Measurements from ENCODE around the gene INCA1.
A peak's percentile ranks its signal among the peaks of the same experiment; 100 is the strongest.

The INCA1 gene

DNA sequence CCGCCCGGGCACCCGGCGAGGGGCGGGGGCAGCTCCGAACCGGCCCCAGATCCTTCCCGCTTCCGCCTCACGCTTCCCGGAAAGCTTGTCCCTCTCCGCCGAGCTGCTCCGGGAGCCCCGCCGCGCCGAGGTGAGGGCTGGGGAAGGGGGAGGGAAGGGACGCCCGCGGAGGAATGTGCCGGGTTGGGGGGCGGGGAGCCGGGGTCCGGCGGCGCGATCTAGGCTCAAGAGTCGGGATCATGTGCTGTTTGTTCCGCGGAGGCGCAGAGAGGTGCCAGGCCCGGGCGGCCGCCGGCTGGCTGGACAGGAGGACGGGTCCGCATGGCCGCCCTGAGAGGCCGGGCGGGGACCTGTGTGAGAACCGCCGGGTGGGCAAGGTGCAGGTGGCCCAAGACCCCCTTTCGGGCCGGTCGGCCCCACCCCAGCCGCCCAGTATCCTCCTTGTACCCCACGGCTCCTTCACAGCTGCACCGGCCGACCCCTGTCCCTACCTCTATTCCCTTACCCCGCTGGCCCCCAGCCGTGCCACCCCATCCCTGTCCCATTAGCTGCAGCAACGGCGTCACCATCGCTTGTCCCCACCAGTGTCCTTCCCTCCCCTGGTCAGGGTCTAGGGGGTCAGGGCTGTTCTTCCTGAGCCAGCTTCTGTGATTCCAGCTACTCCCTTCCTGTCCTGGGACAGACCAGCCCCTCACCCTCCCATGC is 857 bp upstream of the INCA1 start:
- H3K4me3 ChIP-seq (ENCODE audit: low read length): peak overlapping the region; percentile 97
- DNase-seq (ENCODE audit: low read depth): peak; percentile 23
- TF ChIP-seq, protein P1, sequence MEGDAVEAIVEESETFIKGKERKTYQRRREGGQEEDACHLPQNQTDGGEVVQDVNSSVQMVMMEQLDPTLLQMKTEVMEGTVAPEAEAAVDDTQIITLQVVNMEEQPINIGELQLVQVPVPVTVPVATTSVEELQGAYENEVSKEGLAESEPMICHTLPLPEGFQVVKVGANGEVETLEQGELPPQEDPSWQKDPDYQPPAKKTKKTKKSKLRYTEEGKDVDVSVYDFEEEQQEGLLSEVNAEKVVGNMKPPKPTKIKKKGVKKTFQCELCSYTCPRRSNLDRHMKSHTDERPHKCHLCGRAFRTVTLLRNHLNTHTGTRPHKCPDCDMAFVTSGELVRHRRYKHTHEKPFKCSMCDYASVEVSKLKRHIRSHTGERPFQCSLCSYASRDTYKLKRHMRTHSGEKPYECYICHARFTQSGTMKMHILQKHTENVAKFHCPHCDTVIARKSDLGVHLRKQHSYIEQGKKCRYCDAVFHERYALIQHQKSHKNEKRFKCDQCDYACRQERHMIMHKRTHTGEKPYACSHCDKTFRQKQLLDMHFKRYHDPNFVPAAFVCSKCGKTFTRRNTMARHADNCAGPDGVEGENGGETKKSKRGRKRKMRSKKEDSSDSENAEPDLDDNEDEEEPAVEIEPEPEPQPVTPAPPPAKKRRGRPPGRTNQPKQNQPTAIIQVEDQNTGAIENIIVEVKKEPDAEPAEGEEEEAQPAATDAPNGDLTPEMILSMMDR (conservative IDR thresholded peaks at IDR 0.05; ENCODE audit: low read length): no peak

DNA sequence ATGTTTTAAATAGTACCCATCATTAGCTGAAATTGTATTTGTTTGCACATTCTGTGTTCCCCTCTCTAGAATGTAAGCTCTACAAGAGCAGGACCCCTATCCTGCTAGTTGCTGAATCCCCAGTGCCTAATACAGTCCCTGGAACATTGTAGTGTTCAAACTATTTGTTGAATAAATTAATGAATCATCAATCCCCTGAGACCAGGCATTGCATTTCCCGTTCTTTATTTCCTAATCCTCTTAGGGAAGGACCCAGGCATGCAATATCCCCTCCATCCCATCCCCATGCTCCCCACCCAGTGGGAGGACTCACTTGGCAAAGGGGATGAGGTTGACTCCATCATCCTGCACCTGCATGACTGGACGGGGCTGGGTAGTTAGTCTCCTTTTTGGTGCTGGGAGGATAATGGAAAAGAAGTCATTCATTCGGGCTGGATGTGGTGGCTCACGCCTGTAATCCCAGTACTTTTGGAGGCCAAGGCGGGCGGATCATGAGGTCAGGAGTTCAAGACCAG is 3.2 kb downstream of the INCA1 start:
- TF ChIP-seq, protein P1 (conservative IDR thresholded peaks at IDR 0.05; ENCODE audit: low read length): no peak
- DNase-seq (ENCODE audit: low read depth): no peak

DNA sequence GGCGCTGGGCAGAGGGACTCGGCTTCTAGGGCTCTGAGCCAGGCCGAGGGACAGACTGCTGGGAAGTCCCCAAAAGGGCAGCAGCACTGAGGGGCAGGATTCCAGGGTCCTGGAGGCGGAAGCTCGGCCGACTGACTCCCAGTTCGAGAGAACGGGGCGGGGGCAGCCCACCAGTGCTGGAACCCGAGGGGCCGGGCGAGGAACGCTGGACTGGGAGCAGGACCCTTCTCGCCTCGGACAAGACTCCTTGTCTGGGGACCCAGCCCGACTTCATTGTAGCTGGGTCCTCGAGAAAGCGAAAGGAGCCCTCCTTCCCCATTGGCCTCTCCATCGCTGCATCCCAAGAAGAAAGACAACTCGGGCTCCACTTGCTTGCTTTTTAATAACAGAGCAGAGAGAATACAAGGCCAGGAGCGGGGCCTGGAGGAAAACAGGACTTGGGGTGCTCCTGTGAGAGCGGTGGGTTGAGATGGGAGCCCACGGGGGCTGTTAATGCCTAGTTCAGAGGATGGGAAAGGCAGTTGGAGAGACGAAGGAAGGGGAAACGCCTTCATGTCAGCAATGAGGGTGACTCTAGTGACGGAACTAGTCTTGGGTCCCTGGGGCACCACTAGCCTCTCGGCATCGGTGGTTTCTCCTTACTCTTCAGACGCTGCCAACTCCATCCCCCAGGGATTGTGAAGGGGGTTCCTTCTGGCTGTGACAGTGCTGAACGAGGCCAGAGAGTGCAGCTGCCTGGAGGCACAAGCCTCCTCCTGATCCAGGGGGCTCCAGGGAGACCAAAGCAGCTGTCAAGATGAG is 9.4 kb downstream of the INCA1 start:
- H3K4me3 ChIP-seq (ENCODE audit: low read length): peak overlapping the region; percentile 86
- no peak for DNase-seq (ENCODE audit: low read depth)
- TF ChIP-seq, protein P1 (conservative IDR thresholded peaks at IDR 0.05; ENCODE audit: low read length): no peak

More for the DNA sequence above, 3.2 kb downstream of the INCA1 start:
- H3K4me3 ChIP-seq (ENCODE audit: low read length): no peak overlapping the region

DNA sequence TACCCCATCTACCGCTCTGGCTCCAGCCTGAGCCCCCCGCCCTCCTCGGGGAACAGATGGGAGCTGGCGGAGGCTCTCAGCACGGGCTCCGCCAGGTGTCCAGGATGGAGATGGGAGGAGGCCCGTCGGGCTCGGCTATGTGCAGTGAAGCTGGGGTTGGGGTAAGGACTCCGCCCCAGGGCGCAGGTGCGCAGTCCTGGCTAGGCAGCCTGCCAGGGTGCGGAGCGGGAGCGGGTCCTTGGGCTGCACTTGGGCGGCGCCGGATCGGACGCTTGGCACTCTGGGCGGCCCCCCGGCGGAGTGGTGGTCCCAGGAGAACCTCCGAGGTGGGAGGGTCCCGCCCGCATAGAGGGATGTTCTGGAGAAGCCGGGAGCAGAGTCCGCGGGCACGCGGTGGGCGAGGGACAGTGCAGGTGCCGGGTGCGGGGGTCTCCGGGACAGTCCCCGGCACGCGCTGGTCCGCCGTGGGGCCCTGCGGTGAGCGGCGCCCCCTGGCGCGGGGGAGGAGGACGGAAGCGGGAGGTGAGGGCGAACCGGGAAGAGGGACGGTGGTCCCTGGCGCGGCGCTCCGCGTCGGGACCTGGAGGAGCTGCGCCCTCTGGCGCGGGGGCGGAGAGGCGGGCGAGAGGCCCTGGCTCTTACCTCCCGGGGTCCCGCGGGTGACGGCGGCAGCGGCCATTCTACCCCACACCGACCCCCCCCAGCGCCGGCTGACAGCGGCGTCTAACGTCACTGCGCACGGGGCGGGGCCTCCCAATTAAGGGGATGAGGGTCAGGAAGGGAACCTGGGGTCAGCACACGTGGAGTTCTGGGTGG is 10.2 kb downstream of the INCA1 start, which contains the start of gene CAMTA2:
CAMTA2 (minus strand) TSS at position 725 of the 816 bp plus-strand sequence. CDS start 1,453 bp downstream, outside the sequence.
- peak within 1 kb of the TSS; percentile 86 for H3K4me3 ChIP-seq (ENCODE audit: low read length)
- peak; percentile 61 for DNase-seq (ENCODE audit: low read depth)
- TF ChIP-seq, protein P1 (conservative IDR thresholded peaks at IDR 0.05; ENCODE audit: low read length): peak; percentile 52

DNA sequence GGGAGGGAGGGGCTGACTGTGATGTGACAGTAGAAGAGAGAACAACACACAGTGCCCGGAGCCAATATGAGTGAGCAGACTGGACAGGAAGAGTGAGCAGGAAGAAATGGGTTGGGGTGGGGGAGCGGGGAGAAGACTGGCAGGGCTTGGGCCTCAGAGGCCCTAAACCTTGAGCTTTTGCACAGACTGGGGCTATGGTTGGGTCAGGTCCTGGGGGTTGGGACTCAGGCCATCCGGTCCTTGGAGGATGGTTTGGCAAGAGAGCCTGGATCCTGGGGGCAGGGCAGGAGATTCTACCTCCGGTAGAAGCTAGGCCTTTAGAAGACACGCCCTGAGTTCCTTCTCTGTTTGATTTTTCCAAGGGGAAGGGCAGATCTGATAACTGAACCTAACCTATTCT is 10.9 kb downstream of the INCA1 start:
- H3K4me3 ChIP-seq (ENCODE audit: low read length): peak overlapping the region; percentile 86
- TF ChIP-seq, protein P1 (conservative IDR thresholded peaks at IDR 0.05; ENCODE audit: low read length): no peak
- DNase-seq (ENCODE audit: low read depth): no peak

DNA sequence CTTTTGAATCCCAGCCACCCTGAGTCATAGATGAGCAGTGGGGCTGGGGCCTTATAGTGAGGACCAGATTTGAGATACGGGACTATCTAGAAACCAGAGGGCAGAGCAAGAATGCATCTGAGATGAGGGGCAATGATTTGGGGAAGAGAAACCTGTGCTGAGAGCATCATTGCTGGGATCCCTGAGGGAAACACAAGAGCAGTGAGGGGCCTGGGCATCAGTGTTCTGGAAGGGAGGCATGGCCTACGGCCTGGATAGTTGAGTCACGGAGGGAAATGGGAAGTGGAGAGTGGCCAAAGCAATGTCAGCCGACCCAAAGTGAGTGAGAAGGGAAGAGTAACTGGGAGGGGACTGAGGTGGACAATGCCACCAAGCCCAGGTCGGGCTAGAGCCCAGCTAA is 15.0 kb downstream of the INCA1 start:
- TF ChIP-seq, protein P1 (conservative IDR thresholded peaks at IDR 0.05; ENCODE audit: low read length): no peak
- DNase-seq (ENCODE audit: low read depth): no peak
- no peak overlapping the region for H3K4me3 ChIP-seq (ENCODE audit: low read length)
